ENCODE data around the gene MAFF.
"Not testable (repeated sequence)": the region's sequence is repeated elsewhere in the genome, so short reads cannot be mapped to it uniquely, and the experiment has no call there.

Gene MAFF

GRCh38 chr22:38201711-38202436, at the start of gene MAFF:
Gene MAFF, plus strand, starts transcription at chr22:38201994. Its CDS starts 11,860 bp downstream, at chr22:38213854.
- peak in 55 of 56 donors; percentile 32 to 97 (median 82) for DNase-seq

DNA sequence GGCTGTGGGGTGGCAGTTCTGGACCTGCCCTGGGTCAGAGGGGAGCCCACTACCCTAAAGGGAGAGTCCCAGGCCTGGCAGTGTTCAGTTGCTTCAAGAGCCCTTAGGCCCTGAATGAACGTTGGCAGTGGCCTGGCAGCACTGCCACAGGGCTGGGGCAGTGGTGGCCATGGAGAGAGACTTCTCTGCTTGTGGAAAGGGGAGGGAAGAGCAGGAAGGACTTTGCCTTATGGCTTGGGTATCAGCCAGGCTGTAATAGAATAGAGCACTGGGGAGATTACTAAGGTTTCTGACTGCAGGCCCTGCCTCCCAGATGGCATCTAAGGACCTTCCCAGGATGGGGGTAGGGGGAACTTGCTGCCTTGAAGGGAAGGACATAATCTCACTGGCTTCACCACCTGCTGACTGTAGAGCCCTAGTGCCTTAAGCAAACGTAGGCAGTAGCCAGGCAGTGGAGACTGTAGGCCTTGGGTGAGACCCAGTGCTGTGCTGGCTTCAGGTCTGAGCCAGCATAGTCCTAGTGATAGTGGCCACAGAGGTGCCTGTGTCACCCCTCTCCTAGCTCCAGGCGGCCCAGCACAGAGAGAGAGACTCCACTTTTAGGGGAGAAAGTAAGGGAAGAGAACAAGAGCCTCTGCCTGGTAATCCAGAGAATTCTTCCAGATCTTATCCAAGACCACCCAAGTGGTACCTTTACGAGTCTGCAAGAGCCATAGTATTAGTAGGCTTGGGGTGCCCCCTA, 47.8 kb upstream of the MAFF start:
- no peak for DNase-seq

DNA sequence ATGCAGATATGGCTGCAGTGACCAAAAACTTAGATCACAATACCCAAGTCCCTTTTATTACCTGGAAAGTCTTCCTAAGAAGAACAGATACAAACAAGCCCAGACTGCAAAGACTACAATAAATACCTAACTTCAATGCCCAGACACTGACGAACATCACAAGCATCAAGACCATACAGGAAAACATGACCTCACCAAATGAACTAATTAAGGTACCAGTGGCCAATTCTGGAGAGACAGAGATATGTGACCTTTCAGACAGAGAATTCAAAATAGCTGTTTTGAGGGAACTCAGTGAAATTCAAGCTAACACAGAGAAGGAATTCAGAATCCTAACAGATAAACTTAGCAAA, 47.3 kb upstream of the MAFF start:
- DNase-seq, result not testable (repeated sequence)

DNA sequence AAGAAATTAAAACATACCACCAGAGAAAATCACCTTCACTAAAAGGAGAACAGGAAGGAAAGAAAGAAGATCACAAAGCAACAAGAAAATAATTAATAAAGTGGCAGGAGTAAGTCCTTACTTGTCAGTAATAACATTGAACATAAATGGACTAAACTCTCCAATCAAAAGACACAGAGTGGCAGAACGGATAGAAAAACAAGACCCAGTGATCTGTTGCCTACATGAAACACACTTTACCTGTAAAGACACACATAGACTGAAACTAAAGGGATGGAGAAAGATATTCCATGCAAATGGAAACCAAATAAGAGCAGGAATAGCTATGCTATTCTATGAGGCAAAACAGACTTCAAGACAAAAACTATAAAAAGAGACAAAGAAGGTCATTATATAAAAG, 46.1 kb upstream of the MAFF start:
- no peak for DNase-seq

DNA sequence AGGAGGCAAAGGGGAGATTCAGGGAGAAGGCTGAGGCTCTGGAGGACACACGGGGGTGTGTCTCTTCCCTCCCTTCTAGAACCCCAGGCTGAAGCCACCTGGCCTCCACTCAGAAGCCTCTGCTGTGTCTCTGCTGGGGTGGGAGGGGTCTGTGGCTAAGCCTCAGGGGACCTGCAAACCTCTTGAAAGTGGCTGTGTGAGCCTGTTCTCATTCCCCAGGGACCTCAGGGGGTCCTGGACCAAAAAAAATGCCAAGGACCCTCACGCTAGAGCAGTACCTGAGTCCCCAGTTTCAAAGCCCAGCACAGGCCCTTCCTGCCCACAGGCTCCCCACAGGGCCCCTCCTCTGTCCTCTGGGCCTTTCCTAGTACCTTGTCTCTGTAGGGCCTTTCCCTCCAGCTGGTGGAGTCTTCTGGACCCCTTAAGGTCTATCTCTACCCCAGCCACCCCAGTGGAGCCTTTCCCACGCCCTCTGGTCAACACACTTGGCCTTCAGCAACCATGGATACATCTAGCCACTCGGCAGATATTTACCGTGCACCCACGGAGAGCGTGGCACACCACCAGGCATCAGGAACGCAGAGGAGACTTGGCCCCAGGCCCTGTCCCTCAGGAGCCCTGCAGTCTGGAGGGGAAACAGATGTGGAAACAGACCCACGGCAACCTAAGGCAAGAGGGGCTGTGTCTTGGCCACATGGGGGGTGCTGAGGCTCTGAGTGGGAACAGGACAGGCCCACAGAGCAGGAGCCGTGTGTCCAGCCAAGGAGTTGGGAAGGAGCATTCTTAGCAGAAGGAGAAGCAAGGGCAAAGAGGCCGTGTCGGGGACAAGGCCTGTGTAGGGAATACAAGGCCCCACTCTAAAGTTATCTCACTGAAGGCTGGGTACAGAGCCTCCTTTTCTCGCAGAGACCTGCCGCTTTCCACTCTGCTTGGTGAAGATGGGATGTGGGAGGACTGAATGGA, 38.6 kb upstream of the MAFF start:
- no peak for DNase-seq

GRCh38 chr22:38163844-38164550, 37.8 kb upstream of the MAFF start:
- no peak for DNase-seq

GRCh38 chr22:38164551-38164918, 37.3 kb upstream of the MAFF start:
- DNase-seq, result no peak

- no peak for DNase-seq
Measured at GRCh38 chr22:38165922-38166593, 35.7 kb upstream of the MAFF start.

- peak in 13 of 56 donors; percentile 10 to 67 (median 27) for DNase-seq
Measured at GRCh38 chr22:38167988-38168407, 33.8 kb upstream of the MAFF start.

- no peak for DNase-seq
Measured at GRCh38 chr22:38169116-38169515, 32.7 kb upstream of the MAFF start.

GRCh38 chr22:38170469-38170868, 31.3 kb upstream of the MAFF start:
- no peak for DNase-seq

- no peak for DNase-seq
Measured at GRCh38 chr22:38171927-38172831, 29.6 kb upstream of the MAFF start.

DNA sequence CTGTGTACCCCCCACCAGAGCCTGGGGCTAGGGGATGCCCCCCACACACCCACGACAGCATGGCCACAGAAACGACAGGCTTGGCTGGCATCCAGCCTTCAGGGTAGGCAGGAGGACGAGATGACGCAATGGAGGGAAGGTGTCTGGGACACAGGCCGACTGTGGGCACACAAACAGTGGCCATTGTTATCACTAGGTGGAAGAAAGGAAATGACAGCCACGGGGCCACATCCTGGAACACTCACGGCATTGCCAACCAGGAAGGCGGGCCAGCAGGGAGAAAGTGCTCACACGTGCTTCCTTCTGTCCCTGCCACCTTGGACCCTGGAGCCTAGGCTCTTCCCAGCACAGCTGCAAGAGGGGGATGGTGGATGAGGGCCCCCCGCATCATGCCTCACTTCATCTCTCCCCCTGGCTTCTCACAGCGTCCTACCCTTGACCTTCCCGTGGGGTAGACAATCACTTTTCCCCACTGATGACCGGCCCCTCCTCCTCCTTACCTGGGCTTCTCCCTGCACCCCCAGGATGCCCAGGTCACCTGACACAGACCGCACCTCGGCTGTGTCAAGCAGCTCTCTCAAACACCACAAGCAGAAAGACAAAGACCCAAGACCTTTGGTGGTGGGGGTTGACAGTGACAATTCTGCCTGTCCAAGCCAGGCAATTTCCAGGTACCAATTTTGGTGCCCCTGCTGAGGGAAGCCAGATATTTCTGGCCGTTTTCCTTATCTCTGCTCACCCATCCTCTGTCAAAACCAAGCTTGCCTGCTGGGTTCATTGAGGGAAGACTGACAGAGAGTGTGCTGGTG, 28.8 kb upstream of the MAFF start:
- DNase-seq, result peak in 31 of 56 donors; percentile 11 to 80 (median 59)

GRCh38 chr22:38173641-38173906, 28.2 kb upstream of the MAFF start:
- no peak for DNase-seq

DNA sequence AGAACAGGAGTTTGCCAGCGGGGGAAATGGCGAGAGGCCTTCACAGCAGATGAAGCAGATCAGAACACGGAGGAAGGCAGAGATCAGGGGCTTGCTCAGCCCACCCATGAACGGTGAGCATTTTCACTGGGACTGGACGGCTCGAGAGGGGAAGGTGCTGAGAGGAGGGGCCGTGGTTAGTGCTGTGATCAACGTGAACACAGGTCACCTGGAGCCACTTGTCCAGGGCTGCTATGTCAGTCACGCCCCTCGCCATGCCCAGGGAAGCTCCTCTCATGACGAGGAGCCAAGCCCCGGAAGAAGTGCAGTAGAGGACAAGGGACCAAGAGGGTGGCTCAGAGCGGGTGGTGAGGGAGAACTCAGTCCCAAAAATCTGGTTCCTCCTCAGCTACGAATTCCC, 27.2 kb upstream of the MAFF start:
- DNase-seq, result no peak

DNA sequence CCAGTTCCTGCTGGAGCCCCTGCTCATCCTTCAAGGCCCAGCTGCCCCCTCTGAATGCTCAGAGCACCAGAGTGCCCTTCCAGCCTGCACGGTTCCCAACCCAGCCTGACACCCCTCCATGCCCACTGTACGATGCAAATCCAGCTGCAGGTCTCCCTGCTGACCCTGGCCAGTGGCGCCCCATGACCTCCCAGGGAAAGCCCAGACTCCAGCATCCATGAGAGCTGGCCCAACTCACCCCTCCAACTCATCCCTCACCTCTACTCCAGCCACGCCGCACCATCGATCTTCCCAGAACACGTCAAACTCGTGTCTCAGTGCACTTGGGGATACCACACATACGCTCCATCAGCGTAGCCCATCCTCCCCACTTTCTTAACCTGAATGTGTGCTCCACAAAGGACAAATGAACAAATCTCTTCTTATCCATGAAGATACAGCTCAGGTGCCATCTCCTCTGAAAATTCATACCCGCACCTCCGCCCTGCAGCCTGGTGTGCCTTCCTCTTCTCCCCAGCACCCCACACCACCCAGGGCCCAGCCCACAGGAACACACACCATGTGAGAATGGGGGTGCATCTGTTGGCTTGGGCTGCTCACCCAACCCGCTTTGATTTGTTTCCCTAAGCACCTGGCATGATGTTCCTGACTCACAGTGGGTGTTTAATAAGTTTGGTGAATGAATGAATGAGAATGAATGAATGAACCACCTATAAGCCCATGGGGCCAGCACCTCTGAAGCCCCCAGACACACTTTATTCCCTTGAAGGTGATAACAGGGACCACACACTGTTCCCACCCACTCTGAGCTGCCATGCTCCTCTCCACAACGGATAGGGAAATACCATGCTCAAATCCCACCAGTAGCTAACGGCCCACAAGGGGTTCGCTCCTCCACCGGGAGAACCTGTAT, 26.3 kb upstream of the MAFF start:
- no peak for DNase-seq

GRCh38 chr22:38176170-38176741, 25.5 kb upstream of the MAFF start:
- DNase-seq, result peak in 17 of 56 donors; percentile 4 to 50 (median 22)
